Esophagus squamous epithelium (tissue), 4 donors: ENCODE data around the gene APP.

Experiments
- POLR2A ChIP-seq, 4 donors: fragments of 450-650 bp; IDR thresholded peaks; one replicate each; pipeline ENCODE4 v1.6.1; 2017; ENCODE audit warnings: antibody characterized with exemption in 4 of 4, mild to moderate bottlenecking in 4 of 4, moderate library complexity in 3 of 4
- TF ChIP-seq, protein P1 (sequence below), 6 experiments: fragments of 450-650 bp in 4 of 6; fragments of 200-600 bp in 2 of 6; sonication (generic) in 2 of 6; IDR thresholded peaks; one replicate each; pipeline ENCODE4 v1.5.1; 2016 to 2019; ENCODE audit warnings: antibody characterized with exemption in 6 of 6, mild to moderate bottlenecking in 4 of 6, moderate library complexity in 4 of 6

DNA sequence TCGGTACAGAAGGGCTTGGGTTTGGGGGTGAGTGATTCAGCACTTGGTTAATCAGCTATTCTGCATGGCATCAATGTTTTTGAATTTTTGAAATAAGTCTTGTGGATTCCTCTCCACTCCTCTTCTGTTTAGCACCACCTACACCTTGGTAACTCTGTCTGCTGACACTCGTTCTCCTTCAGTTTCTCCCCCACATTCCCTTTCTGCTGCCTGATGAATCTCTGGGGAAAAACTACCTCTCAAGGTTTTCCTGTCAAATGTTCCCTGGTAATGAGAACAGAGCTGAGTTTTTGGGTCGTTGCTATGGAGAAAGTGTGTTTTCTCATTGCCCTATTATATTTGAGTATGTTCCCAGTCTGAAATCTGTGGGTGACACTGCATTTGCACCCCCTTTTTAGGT lies 327.6 kb downstream of the APP start:
- TF ChIP-seq, protein P1, sequence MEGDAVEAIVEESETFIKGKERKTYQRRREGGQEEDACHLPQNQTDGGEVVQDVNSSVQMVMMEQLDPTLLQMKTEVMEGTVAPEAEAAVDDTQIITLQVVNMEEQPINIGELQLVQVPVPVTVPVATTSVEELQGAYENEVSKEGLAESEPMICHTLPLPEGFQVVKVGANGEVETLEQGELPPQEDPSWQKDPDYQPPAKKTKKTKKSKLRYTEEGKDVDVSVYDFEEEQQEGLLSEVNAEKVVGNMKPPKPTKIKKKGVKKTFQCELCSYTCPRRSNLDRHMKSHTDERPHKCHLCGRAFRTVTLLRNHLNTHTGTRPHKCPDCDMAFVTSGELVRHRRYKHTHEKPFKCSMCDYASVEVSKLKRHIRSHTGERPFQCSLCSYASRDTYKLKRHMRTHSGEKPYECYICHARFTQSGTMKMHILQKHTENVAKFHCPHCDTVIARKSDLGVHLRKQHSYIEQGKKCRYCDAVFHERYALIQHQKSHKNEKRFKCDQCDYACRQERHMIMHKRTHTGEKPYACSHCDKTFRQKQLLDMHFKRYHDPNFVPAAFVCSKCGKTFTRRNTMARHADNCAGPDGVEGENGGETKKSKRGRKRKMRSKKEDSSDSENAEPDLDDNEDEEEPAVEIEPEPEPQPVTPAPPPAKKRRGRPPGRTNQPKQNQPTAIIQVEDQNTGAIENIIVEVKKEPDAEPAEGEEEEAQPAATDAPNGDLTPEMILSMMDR (IDR thresholded peaks at IDR 0.05): no peak
- TF ChIP-seq POLR2A (IDR thresholded peaks at IDR 0.05): no peak
